Activated naive CD4-positive, alpha-beta T cell (primary cell): ENCODE measurements around the gene SYNPR.

Experiments used
- DNase-seq, 4 experiments: peaks; one replicate each; lab custom pipeline; 2025; lab: John Stamatoyannopoulos, UW

Gene SYNPR

DNA sequence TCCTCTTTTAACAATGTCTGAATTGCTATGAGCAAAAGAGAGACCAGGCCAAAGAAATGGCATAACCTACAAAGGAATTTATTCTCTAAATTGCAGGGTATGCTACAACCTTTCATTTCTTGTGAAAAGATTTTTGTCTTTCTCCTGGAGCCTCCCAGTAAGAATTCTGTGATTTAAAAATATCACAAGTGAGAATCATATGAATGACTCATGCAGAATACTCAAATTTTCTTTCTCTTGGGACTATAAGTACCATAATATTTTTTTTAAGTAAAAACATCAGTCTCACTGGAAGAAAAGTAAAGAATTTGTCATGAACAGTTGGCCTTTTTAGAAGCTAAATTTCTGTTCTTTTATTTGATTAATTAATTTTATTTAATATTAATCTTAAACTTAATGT is 26.3 kb downstream of the SYNPR start:
- no peak for DNase-seq

GRCh38 chr3:63308072-63308471 is 30.0 kb downstream of the SYNPR start:
- DNase-seq = no peak

- DNase-seq = no peak
These were observed 31.7 kb downstream of the SYNPR start for GRCh38 chr3:63309768-63310167.

- DNase-seq = no peak
These were observed 45.7 kb downstream of the SYNPR start for GRCh38 chr3:63323766-63324165.

DNA sequence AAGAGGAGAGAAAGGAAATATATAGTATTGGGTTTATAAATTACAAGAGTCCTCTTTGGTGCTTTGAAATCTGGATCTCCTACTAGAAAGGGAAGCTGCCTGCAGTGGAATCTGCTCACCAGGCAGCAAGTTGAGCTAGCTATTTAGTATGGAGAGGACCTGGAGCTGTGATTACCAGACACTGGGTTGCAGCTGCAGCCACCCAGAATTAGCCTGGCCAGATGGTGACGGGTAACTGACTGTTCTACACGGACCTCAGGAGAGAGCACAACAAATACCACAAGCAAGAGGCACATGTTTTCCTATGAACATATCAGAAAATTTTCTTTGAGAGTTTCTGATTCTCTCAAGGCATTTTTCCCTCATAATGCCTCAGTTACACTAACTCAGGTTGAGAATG is 46.5 kb downstream of the SYNPR start:
- no peak for DNase-seq

- no peak for DNase-seq
These were observed 47.3 kb downstream of the SYNPR start for GRCh38 chr3:63325386-63325785.

- no peak for DNase-seq
These were observed 50.3 kb downstream of the SYNPR start for GRCh38 chr3:63328365-63328764.

GRCh38 chr3:63331520-63331919 is 53.4 kb downstream of the SYNPR start:
- DNase-seq = no peak

GRCh38 chr3:63333815-63334214 is 55.7 kb downstream of the SYNPR start:
- DNase-seq = no peak

- no peak for DNase-seq
These were observed 60.2 kb downstream of the SYNPR start for GRCh38 chr3:63338351-63338750.

DNA sequence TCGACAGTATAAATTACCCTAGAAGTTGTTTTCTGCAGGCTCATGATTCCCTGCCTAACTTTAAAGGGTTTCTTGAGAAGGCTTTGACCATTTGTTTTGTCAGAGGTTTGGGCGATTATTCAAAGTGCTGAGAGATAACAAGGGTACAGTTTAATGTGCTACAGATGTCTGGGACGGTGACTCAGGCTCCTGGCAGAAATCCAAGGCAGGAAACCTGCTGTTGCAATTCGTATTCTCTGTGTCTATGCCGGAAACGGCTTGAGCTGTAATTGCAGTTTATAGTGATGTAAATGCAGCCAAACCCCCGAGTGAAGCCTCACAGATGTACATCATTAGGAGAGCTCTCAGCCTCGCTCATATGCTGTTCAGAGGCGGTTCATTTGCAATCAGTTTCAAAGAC is 65.6 kb downstream of the SYNPR start:
- no peak for DNase-seq

GRCh38 chr3:63344661-63345060 is 66.6 kb downstream of the SYNPR start:
- DNase-seq = no peak

DNA sequence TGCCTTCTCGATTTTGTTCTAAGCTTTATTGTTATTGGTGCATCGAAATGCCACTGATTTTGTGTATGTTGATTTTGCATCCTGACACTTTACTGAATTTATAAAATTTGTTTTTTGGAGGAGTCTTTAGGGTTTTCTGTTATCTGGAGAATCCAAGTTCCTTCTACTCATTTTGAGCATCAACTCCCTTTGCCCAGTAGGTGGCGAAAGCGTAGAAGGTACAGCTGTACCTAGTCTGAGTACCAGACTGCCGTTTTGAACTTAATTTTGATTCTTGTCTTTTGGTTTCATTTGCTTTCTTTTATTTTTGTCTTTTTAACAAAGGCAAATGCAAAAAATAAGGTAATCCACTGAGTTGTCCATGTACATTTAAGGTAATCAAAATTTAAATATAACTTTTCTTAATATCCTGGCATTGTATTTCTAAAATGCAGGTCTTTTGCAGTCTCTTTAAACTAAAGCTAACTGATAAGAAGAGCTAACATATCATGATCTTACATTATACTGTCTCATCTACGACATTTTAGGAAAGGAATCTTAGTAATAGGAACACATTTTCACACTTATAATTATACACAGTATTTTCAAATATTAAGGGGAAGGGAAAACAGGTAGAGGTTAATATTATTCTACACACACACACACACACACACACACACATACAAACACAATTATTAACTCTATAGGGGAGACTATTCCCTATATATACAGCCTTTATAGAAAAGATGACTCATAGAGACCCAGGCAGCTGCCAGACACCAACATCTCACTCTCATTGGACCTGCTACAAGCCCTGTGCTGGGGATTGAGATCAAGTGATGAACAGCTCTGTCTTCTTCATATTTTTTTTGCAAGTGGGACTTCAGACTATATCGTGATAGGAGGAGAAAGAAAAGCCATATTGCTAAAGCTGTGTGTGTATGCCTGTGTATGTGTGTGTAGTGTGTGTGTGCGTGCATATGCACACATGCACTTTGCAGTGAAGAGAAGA is 71.8 kb downstream of the SYNPR start:
- DNase-seq = no peak

GRCh38 chr3:63351159-63352007 is 73.3 kb downstream of the SYNPR start:
- no peak for DNase-seq

DNA sequence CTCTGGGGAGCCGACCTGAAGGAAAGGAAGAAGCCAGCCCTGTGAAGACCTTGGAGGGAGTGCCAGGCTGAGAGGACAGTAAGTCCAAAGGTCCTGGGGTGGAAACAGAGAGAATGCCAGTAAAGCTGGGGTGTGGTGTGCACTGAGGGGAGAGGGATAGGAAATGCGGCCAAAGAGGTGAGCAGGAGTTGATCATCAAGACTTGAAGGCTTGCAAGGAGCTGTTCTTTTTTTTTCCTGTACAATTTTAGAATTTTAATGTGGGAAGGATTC is 73.8 kb downstream of the SYNPR start:
- no peak for DNase-seq

GRCh38 chr3:63353383-63353782 is 75.3 kb downstream of the SYNPR start:
- no peak for DNase-seq

DNA sequence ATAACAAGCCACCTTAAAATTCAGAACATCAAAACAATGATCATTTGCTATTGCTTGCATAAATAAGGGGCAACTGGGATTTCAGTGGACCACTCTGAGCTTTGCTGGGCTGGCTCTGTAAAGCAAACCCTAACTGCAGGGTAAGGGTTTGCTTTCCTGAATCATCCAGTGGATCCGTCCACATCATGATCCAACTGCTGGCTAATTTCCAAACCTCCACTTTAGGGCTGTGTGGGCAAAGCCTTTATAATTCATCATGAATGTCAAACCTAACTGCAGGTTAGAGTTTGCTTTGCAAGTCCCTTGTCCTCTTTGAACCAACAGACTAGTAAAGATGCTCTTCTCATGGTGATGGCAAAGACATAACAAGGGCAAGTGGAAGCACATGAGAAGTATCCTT is 76.1 kb downstream of the SYNPR start:
- no peak for DNase-seq

GRCh38 chr3:63355809-63356208 is 77.7 kb downstream of the SYNPR start:
- DNase-seq = no peak

GRCh38 chr3:63364495-63364894 is 86.4 kb downstream of the SYNPR start:
- no peak for DNase-seq

DNA sequence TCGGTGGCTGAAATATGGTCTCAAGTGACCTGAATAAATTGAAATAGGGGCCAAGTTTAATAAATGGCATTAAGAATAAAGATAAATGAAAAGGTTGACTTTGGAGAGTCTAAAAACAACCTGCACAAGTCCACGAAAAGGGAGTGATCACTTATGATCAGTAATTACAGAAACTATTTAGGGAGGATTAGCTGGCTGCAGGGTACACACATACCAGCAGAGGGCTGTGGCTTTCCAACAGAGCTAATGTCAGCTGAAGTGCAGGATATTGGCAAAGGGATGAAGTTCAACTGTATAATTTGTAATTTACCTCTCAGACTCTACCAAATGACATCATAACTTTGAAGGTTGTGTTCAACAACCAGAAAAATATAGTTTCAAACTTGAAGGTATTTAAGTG is 86.8 kb downstream of the SYNPR start:
- no peak for DNase-seq

DNA sequence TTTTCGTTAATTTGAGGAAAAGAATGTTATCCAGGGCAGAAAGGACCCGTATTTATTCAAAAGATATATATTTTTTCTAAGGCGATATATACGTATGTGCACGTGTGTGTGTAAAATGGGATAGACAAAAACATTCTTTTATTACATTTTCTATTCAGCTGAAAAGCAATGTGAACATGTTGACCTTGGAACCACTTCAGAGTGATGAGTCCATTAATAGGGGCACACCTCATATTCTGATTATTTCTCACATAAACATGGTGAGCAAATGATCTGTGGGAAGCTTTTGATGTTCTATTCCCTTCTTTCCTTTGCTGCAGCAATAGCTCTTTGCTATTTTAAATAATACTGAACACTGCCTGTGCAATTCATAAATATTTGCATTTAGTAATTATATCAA is 87.6 kb downstream of the SYNPR start:
- no peak for DNase-seq

- DNase-seq = no peak
These were observed 92.0 kb downstream of the SYNPR start for GRCh38 chr3:63370094-63370493.

GRCh38 chr3:63383040-63383439 is 104.9 kb downstream of the SYNPR start:
- DNase-seq = no peak
